DMS114 treated with DMSO at 0.1 percent for 48 hours (cell line): Measurements from ENCODE around the gene RERE.
"Not testable (repeated sequence)": the region's sequence is repeated elsewhere in the genome, so short reads cannot be mapped to it uniquely, and the experiment has no call there.

Experiments used
- DNase-seq: peaks from one replicate; lab custom pipeline; 2025; ENCODE audit not compliant: unreplicated experiment; lab: John Stamatoyannopoulos, UW

The RERE gene

DNA sequence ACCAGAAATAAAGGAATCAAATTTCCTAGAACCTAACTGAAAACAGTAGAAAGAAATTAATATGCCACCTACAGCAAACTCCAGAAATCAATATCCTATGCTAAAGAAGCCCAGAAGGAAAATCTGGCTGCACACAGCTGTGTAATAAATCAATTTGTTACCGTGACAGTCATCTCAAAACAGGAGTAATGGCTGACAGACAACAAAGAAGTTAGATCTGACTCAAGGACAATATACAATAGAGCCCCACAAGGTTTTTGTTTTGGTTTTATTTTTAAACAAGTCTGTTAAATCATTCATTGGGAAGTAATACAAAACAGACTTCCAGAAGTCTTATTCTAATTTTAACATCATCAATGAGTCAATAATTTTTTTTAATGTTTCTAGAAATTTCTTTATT lies 168.4 kb downstream of the RERE start:
- DNase-seq = no peak

DNA sequence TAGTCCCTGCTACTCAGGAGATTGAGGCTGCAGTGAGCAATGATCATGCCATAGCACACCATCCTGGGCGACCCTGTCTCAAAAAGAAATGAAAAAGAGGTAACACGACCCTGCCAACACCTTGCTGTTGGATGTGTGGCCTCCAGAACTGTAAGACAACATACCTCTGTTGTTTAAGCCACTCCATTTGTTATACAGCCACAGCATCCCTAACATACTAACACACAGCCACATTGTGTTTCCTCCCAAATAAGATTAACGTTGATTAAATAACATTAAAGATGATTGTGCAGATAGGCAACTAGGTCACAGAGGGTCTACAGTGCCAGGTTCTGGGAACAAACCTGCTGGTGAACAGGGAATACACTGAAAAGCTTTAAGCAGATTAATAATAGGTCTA lies 170.4 kb downstream of the RERE start:
- no peak for DNase-seq

DNA sequence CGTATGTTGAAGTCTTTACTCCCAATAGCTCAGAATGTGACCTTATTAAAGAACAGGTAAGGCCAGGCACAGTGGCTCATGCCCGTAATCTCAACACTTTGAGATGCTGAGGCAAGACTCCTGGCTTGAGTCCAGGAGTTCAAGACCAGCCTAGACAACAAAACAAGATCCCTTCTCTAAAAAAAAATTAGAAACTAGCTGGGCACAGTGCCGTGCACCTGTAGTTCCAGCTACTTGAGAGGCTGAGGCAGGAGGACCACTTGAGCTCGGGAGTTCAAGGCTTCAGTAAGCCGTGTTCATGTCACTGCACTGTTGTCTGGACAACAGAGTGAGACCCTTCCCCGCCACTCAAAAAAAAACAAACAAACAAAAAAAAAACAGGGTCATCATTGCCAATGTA lies 171.3 kb downstream of the RERE start:
- DNase-seq = no peak

DNA sequence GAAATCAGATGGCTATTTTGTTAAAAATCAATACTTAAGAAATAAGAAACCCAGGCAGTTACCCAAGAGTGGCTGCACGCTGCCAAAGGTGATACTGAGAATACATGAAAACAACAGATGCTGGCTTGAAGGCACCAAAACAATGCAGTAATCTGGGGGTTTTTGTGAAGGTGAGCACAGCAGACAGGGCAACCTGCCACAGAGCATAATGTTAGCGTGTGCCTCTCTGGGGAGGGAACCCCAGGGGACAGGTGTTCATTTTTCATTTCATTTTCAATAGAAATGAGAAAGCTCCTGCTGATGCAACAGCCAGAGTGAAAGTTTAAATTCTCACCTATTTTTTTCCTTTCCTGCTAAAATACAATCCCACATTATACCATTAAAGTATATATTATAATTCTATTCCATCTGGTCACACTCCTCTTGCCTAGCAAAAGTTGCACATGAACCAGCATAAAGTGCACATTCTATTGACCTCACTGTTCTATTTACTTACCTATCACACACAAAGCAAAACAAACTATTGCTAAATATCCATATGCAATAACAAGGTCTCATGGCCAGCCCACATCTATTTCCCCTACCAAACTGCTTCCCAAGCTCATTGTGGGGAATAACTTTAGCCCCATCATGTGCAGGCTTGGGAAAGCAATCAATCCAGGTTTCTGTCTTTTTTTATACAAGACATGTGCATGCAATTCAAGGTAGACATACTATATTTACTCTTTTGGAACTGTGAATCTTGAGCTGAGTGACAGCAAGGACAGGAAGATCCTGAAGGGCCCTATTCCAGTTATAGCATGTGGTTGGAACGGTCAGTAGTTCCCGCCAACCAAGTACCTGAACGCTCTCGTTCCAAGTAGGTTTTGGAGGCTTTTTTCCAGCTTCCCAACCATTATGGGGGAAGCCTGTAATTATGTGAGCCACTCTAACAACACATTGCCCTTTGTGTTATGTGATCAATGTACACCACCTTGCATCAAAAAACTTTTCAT lies 173.6 kb downstream of the RERE start:
- no peak for DNase-seq

GRCh38 chr1:8642114-8642513 lies 175.3 kb downstream of the RERE start:
- DNase-seq = no peak

DNA sequence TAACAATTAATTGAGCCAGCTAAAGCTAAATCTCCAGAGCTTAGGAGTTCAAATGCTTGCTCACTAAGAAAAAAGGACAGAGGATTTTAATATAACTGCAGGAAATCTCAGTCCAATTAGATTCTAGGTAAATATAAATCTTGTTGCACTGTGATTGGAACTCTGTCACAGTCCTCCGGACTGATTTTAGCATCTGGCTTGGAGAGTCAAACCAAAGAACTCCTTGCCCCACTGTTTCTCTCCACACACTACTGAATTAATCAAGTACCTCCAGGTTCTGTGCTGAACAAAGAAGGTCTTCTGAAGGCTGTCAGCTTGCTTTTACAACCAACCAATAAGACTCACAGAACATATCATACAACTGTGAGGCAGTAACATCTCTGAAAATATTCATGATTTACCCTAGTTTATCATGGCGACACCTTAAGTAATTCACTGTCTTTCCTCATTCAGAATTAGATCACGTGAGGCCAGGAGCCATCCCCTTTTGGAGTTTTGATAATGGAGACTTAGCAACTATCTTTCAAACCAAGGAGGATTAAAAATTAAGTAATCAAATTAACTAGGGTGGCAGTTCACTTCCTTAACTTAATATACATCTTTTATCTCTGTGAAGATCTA lies 176.0 kb downstream of the RERE start:
- no peak for DNase-seq

DNA sequence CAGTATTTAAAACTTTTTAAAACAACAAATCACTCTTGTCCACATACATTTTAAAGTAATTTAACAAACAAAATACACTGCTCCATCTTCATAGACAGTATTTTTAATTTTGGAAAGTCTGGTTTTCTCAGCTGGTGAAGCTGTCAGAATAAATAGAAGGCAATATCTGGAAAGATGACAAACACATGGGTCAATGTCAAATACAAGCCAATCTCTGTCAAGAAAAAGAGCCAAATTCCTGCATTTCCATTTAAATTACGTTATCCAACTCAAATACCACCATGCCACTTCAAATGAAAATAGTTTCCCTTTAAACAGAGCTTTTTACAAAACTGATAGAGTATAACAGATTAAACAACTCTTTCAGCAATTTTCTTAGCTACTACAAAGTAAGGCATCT lies 176.5 kb downstream of the RERE start:
- no peak for DNase-seq

GRCh38 chr1:8639148-8639547 lies 178.3 kb downstream of the RERE start:
- no peak for DNase-seq

- DNase-seq = no peak
Measured at GRCh38 chr1:8633741-8634501, 183.5 kb downstream of the RERE start.

GRCh38 chr1:8632102-8632501 lies 185.3 kb downstream of the RERE start:
- DNase-seq = no peak

DNA sequence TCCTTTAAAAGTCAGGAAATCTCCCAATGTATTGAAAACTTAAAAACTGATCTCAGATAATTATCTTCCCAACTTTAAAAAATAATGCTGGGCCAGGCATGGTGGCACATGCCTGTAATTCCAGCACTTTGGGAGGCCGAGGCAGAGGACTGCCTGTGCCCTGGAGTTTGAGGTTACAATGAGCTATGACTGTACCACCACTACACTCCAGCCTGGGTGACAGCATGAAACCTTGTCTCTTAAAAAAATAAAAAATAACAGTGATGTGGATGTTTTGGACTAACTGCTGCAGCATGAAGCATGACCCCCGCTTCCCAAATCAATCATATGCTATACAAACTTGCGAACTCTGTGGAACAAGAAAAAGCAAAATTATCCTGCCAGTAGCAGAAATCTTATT lies 186.3 kb downstream of the RERE start:
- DNase-seq = no peak

DNA sequence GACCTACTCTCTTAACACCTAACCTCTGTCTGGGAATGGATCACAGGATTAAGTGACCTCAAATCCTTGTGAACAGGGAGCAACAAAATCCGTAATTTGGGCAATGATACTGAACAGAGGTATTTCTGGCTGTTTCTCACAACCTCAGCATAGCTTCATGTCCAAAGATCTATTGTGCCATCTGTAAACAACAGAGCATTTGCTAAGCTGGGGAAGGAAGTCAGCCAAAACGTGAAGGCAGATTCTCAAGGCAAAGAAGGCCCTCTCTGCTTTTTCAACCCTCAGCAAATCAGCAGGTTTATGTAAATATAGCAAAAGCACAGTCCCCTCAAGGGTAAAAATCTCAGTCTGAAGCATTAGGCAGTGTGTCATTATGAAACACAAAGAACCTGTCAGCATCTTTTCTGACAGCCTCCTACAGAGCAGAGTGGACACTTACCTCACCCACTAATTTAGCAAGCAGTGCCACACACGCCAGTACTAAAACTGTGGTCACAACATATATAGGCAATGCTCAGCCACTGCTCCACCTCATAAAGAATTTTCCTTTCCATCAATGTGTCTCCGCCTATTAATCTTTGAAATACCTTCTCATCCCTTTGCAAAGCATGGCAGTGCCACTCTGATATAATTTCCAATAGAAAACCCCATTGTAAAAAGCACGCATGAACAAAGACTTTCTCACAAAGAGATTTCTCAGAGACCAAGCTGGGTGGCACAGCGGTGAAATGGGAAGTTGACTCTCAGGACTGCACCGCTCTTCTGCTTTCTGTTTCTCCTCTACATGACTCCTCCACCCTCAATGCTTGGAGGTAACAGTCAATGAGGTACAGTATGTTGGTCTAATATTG lies 188.0 kb downstream of the RERE start:
- DNase-seq = no peak

- DNase-seq = no peak
Measured at GRCh38 chr1:8628606-8629005, 188.8 kb downstream of the RERE start.

DNA sequence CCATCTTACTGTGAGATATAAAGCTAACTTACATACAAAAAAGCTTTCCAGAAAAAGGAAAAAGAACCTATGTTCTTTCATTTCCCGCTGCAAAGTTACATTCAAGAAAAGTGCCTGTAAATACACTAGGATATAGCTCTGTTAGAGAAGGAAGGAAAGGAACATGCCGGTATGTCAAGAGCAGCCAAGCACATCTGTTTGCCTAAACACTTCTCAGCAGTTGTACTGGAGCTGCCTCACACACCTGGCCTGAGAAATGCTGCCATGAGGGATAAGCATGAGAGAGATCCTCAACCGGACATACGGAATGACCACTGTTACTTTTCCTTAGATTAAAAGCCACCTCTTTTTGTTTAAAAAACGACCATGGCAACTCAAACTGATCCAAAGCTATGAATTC lies 189.7 kb downstream of the RERE start:
- DNase-seq = no peak

GRCh38 chr1:8625981-8626898 lies 191.2 kb downstream of the RERE start:
- no peak for DNase-seq

DNA sequence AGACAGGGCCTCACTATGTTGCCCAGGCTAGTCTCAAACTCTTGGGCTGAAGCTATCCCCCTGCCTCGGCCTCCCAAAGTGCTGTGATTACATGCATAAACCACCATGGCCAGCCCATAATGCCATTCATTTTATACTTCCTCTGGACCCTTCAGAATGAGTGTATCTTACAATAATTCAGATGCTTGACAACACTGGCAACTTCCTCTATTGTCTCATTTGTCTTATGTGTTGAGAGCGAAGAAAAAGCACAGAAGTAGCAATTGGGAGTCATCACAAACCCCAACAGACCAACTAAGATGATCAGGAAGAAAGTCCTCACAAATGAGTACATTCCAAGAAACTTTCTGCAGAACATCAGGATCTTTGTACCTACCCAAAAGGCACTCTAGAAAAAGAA lies 191.9 kb downstream of the RERE start:
- no peak for DNase-seq

DNA sequence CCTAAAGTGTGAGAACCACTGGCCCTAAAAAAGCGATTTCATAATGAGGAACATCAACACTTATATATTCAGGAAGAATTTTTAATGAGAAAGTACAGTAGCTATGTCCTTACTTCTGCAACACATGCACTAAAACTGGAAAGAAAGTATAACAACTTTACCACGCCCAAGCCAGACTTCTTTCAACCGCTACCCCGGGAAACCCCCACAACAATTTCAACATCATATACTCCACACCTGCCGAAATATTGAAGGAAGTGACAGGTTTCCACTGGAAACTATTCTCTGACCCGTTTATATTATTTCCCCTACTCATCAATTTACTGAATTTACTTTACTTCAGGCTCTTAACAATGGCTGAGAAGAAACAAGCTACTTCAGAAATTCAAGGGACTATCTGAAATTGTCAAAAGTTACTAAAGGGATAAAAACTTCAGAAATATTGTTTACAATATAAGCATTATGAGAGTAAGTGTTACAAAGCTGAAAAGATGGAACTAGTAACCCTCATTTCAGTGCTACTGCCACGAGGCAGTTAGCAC lies 193.7 kb downstream of the RERE start:
- DNase-seq = not testable (repeated sequence)

DNA sequence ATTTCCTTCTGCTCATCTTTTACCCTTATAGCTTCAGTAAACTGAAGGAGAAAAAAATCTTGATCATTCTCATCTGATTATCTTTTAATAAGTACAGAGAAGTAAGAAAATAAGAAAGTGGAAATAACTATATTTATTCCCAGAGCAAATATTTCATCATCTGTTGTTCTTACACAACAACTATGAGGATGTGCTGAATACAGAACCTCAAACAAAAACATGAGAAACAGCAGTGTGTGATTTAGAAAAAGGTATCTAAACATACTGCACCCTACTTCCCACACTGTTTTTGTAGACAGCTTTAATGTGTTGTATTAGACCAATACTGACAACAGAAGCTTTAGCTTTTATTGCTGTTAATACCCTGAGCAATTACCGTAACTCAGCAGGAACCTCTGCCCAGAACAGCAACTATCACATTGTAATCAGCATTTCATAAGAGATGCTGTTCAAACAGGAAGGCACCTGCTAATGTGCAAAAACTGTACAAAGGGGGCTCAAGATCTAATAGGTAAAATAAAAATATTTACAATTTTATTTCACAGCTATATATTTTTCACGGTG lies 195.6 kb downstream of the RERE start:
- DNase-seq = not testable (repeated sequence)

DNA sequence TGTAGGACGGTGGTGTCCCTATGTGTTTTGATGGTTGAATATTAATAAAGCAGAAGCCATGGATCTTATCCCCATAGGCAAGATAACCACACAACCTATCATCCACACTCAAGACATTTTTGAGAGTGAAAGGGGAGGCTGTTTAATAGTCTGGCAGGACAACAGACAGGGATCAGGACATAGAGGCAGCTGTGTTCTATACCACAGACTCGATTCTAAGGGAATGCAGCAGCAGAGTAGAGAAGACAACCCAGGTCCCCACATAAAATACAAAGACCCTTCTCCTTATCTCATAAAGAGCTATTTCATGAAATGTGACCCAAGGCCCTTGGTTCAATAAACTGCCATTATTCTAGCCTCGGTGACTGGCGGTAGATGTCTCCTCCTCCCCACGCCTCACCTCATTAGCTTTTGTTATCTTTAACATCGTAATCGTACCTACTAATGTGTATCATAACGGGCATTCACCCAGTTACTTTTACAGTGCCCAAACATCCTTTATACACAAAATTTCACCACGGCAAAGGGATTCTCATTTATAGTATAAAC lies 196.3 kb downstream of the RERE start:
- not testable (repeated sequence) for DNase-seq
